ENCODE data around the gene NDUFS5.

DNA sequence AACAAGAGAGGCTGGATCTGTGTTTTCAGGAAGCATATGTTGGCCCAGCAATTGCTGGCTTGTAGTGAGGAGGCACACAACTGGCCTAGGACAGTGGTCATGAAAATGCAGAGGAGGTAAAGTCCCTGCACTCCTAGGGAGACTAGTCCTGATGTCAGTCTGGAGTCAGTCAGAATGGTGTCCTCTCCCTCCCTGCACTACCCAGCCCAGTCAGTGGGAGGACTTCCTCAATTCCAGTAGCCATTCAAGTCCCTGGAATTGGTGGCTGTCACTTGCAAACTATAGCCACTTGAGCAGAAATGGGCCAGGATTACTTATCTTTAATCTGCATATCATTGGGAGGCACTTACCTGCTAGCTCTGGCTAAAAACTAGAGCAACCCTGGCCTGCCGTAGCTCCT is 18.6 kb downstream of the NDUFS5 start:
- TF ChIP-seq POLR2A (IDR thresholded peaks at IDR 0.05) = no peak
- TF ChIP-seq, protein P1, sequence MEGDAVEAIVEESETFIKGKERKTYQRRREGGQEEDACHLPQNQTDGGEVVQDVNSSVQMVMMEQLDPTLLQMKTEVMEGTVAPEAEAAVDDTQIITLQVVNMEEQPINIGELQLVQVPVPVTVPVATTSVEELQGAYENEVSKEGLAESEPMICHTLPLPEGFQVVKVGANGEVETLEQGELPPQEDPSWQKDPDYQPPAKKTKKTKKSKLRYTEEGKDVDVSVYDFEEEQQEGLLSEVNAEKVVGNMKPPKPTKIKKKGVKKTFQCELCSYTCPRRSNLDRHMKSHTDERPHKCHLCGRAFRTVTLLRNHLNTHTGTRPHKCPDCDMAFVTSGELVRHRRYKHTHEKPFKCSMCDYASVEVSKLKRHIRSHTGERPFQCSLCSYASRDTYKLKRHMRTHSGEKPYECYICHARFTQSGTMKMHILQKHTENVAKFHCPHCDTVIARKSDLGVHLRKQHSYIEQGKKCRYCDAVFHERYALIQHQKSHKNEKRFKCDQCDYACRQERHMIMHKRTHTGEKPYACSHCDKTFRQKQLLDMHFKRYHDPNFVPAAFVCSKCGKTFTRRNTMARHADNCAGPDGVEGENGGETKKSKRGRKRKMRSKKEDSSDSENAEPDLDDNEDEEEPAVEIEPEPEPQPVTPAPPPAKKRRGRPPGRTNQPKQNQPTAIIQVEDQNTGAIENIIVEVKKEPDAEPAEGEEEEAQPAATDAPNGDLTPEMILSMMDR (IDR thresholded peaks at IDR 0.05) = no peak
